GM23248 (cell line): Measurements from ENCODE around the gene CA12. TPM values are rescaled to one million over a fixed set of nuclear protein-coding genes. Genes with fewer than 3 reads are reported as not detected.

Experiments used
- DNase-seq: peaks from one replicate; pipeline ENCODE4 v3.0.0-alpha.2; 2015
- H2AFZ ChIP-seq: fragments of 200-600 bp; sonication (generic); 2 replicates; pipeline ENCODE4 v1.6.1; 2016; ENCODE audit warnings: antibody characterized with exemption
- H3F3A ChIP-seq: fragments of 200-600 bp; sonication (generic); 2 replicates; pipeline ENCODE4 v1.6.1; 2016; ENCODE audit warnings: mild to moderate bottlenecking, antibody characterized with exemption, mixed run types; ENCODE audit not compliant: insufficient read depth
- H3K27ac ChIP-seq: fragments of 200-600 bp; sonication (generic); 2 replicates; pipeline ENCODE4 v1.5.1; 2016; ENCODE audit warnings: mild to moderate bottlenecking
- H3K27me3 ChIP-seq: fragments of 200-600 bp; sonication (generic); replicated peaks from 2 replicates; pipeline ENCODE4 v1.6.1; 2016; ENCODE audit warnings: mild to moderate bottlenecking; ENCODE audit not compliant: insufficient read depth
- H3K36me3 ChIP-seq: fragments of 200-600 bp; sonication (generic); 2 replicates; pipeline ENCODE4 v1.6.1; 2016; ENCODE audit warnings: low read depth, mild to moderate bottlenecking
- H3K4me1 ChIP-seq: fragments of 200-600 bp; sonication (generic); 2 replicates; pipeline ENCODE4 v1.6.1; 2016; ENCODE audit warnings: mild to moderate bottlenecking; ENCODE audit not compliant: insufficient read depth
- H3K4me2 ChIP-seq: fragments of 200-600 bp; sonication (generic); one replicate; pipeline ENCODE4 v1.6.1; 2016; ENCODE audit warnings: mild to moderate bottlenecking; ENCODE audit not compliant: unreplicated experiment
- H3K4me3 ChIP-seq: fragments of 200-600 bp; sonication (generic); 2 replicates; pipeline ENCODE4 v1.5.1; 2016; ENCODE audit warnings: mild to moderate bottlenecking
- H3K79me2 ChIP-seq: fragments of 200-600 bp; sonication (generic); 2 replicates; pipeline ENCODE4 v1.6.1; 2016; ENCODE audit warnings: mild to moderate bottlenecking; ENCODE audit not compliant: insufficient read depth
- H3K9ac ChIP-seq: fragments of 200-600 bp; sonication (generic); 2 replicates; pipeline ENCODE4 v1.6.1; 2016; ENCODE audit warnings: mild to moderate bottlenecking
- H3K9me2 ChIP-seq: fragments of 200-600 bp; sonication (generic); 2 replicates; pipeline ENCODE4 v1.6.1; 2016; ENCODE audit warnings: mixed run types, mild to moderate bottlenecking, moderate library complexity; ENCODE audit not compliant: insufficient read depth
- H3K9me3 ChIP-seq: fragments of 200-600 bp; sonication (generic); one replicate; pipeline ENCODE4 v1.6.1; 2017; ENCODE audit warnings: low read depth
- H4K20me1 ChIP-seq: fragments of 200-600 bp; sonication (generic); 2 replicates; pipeline ENCODE4 v1.6.0; 2016; ENCODE audit not compliant: insufficient read depth
- EZH2 ChIP-seq: fragments of 200-600 bp; sonication (generic); IDR thresholded peaks from 2 replicates; pipeline ENCODE4 v1.6.1; 2018; ENCODE audit warnings: antibody characterized with exemption, mild to moderate bottlenecking; ENCODE audit not compliant: insufficient read depth, poor library complexity, severe bottlenecking
- EZH2phosphoT487 ChIP-seq: fragments of 200-600 bp; sonication (generic); IDR thresholded peaks from 2 replicates; pipeline ENCODE4 v1.6.1; 2018; ENCODE audit warnings: antibody characterized with exemption, moderate library complexity, mild to moderate bottlenecking, low read depth; ENCODE audit not compliant: insufficient read depth
- WGBS, 2 experiments: methylation state at CpG; one replicate each; pipeline ENCODE4 v1.1.6; 2015 to 2017; ENCODE audit warnings: low lambda C conversion rate in 2 of 2, low coverage in 1 of 2; ENCODE audit errors: missing lambda C conversion rate in 2 of 2; 5-methylcytosine and 5-hydroxymethylcytosine counted together
- in situ Hi-C: fragments of 300-500 bp; cut with MboI; formaldehyde crosslinking; loops from 2 replicates; pipeline ENCODE4 v1.15.0; 2020
- polyA plus RNA-seq: library from polyadenylated mRNA; unstranded; fragments of >200 nt; fragmentation: Nextera tagmentation; extraction: Ambion mirVana; gene quantifications from 2 replicates; pipeline ENCODE4 v1.2.1, GENCODE V29; 2016
- total RNA-seq: library from RNA; depleted of rRNA; stranded (reverse); fragments of >200 nt; shearing (Covaris generic); gene quantifications from 2 replicates; pipeline ENCODE4 v1.2.3, GENCODE V29; 2014

CA12 gene
- total and polyA plus RNA-seq, 2 experiments from 2014 or later, result 41.8 to 42.1 TPM

GRCh38 chr15:63362885-63363284, 18.8 kb downstream of the CA12 start:
- TF ChIP-seq EZH2 (no peak), EZH2phosphoT487 (no peak)
- H3K36me3 ChIP-seq, result no peaks in the 10 kb centered on the region
- H3K9ac ChIP-seq, result no peak overlapping the region
- peaks cover 5% of the 10 kb centered on the region; the same call in 1 of the 2 replicates for H3K79me2 ChIP-seq
- DNase-seq, result no peak
- no peak overlapping the region for H3K27ac ChIP-seq
- no peaks in the 10 kb centered on the region for H3K9me3 ChIP-seq
- no peaks in the 10 kb centered on the region for H3K9me2 ChIP-seq
- in situ Hi-C loops, result no loop called here
- no peaks in the 10 kb centered on the region for H3K27me3 ChIP-seq
- peaks cover 6% of the 10 kb centered on the region; the same call in 1 of the 2 replicates for H3F3A ChIP-seq
- no peak overlapping the region for H3K4me3 ChIP-seq
- no peak overlapping the region for H3K4me2 ChIP-seq
- no peaks in the 10 kb centered on the region for H4K20me1 ChIP-seq
- WGBS, 2 experiments, result 94 to 97% methylated on average over 7 of the region's 7 CpGs
- peaks cover 21% of the 10 kb centered on the region for H3K4me1 ChIP-seq
- H2AFZ ChIP-seq, result no peak overlapping the region

GRCh38 chr15:63362196-63362595, 19.4 kb downstream of the CA12 start:
- Histone ChIP-seq H3K4me3 (no peak overlapping the region), H3K4me2 (no peak overlapping the region), H3K79me2 (peaks cover 5% of the 10 kb centered on the region; the same call in 1 of the 2 replicates), H3K9me2 (no peaks in the 10 kb centered on the region), H3K9ac (no peak overlapping the region), H2AFZ (no peak overlapping the region), H3K4me1 (peaks cover 15% of the 10 kb centered on the region), H3F3A (peaks cover 6% of the 10 kb centered on the region; the same call in 1 of the 2 replicates), H3K9me3 (no peaks in the 10 kb centered on the region), H3K36me3 (no peaks in the 10 kb centered on the region), H3K27ac (no peak overlapping the region), H4K20me1 (no peaks in the 10 kb centered on the region), H3K27me3 (no peaks in the 10 kb centered on the region)
- 75 to 79% methylated on average over 3 of the region's 3 CpGs for WGBS, 2 experiments
- in situ Hi-C loops, result no loop called here
- DNase-seq, result no peak
- TF ChIP-seq EZH2 (no peak), EZH2phosphoT487 (no peak)

GRCh38 chr15:63360170-63360569, 21.5 kb downstream of the CA12 start:
- H2AFZ ChIP-seq, result no peak overlapping the region
- H3K4me1 ChIP-seq, result no peaks in the 10 kb centered on the region
- H3K27me3 ChIP-seq, result no peaks in the 10 kb centered on the region
- no peaks in the 10 kb centered on the region for H3K9me2 ChIP-seq
- no peak overlapping the region for H3K9ac ChIP-seq
- no peak for DNase-seq
- H3F3A ChIP-seq, result no peaks in the 10 kb centered on the region
- no peaks in the 10 kb centered on the region for H3K9me3 ChIP-seq
- H3K4me3 ChIP-seq, result no peak overlapping the region
- WGBS, 2 experiments, result 91 to 97% methylated on average over 4 of the region's 4 CpGs
- peaks cover 5% of the 10 kb centered on the region; the same call in 1 of the 2 replicates for H3K79me2 ChIP-seq
- H3K4me2 ChIP-seq, result no peak overlapping the region
- H4K20me1 ChIP-seq, result no peaks in the 10 kb centered on the region
- TF ChIP-seq EZH2phosphoT487 (no peak), EZH2 (no peak)
- in situ Hi-C loops, result no loop called here
- H3K27ac ChIP-seq, result no peak overlapping the region
- no peaks in the 10 kb centered on the region for H3K36me3 ChIP-seq

GRCh38 chr15:63358241-63359029, 23.2 kb downstream of the CA12 start:
- WGBS, 2 experiments, result 85 to 87% methylated on average over 15 of the region's 15 CpGs
- DNase-seq, result no peak
- in situ Hi-C loops, result no loop called here

More at GRCh38 chr15:63358241-63359029, 23.2 kb downstream of the CA12 start:
- Histone ChIP-seq H3K4me1 (no peaks in the 10 kb centered on the region), H3K4me3 (no peak overlapping the region), H3K27me3 (no peaks in the 10 kb centered on the region), H3K79me2 (no peaks in the 10 kb centered on the region), H3K4me2 (no peak overlapping the region), H2AFZ (no peak overlapping the region), H3K9ac (no peak overlapping the region), H3K27ac (no peak overlapping the region), H3K9me2 (no peaks in the 10 kb centered on the region), H3K9me3 (no peaks in the 10 kb centered on the region), H3F3A (no peaks in the 10 kb centered on the region), H3K36me3 (no peaks in the 10 kb centered on the region), H4K20me1 (no peaks in the 10 kb centered on the region)
- TF ChIP-seq EZH2, result no peak
- no peak for TF ChIP-seq EZH2phosphoT487
